CD14-positive monocyte (primary cell): Measurements from ENCODE around the gene MPDZ. TPM values are rescaled to one million over a fixed set of nuclear protein-coding genes. Genes with fewer than 3 reads are reported as not detected.

Experiments used
- DNase-seq, 3 donors: peaks; one replicate each; pipeline ENCODE4 v3.0.0-alpha.2; 2011 to 2022
- H2AFZ ChIP-seq: 2 replicates; pipeline ENCODE4 v1.6.0; 2012; ENCODE audit warnings: mild to moderate bottlenecking, low read depth, low read length, inconsistent platforms; ENCODE audit not compliant: insufficient read depth, poor library complexity, severe bottlenecking
- H3K27ac ChIP-seq, 2 donors: 1 replicate in 1 of 2; 2 replicates in 1 of 2; pipeline ENCODE4 v1.5.1; 2012 to 2013; ENCODE audit warnings: low read length in 2 of 2, control low read depth in 1 of 2, inconsistent platforms in 1 of 2, low read depth in 1 of 2, mild to moderate bottlenecking in 1 of 2
- H3K27me3 ChIP-seq, 2 donors: one replicate each; pipeline versions ENCODE4 v1.6.0 to v1.6.1; 2011 to 2013; ENCODE audit warnings: low read length in 2 of 2; ENCODE audit not compliant: control insufficient read depth in 2 of 2, insufficient read depth in 2 of 2
- H3K36me3 ChIP-seq, 2 donors: replicated peaks in 1 of 2; 1 replicate in 1 of 2; 2 replicates in 1 of 2; pipeline versions ENCODE4 v1.5.1 to v1.6.1; 2012 to 2013; ENCODE audit warnings: low read length in 2 of 2, control low read depth in 1 of 2, inconsistent platforms in 1 of 2, mild to moderate bottlenecking in 1 of 2; ENCODE audit not compliant: insufficient read depth in 2 of 2, control insufficient read depth in 1 of 2
- H3K4me1 ChIP-seq, 2 donors: 1 replicate in 1 of 2; 2 replicates in 1 of 2; pipeline versions ENCODE4 v1.5.1 to v1.6.1; 2012 to 2013; ENCODE audit warnings: low read length in 2 of 2, control low read depth in 1 of 2, inconsistent platforms in 1 of 2, mild to moderate bottlenecking in 1 of 2, moderate library complexity in 1 of 2; ENCODE audit not compliant: insufficient read depth in 2 of 2, control insufficient read depth in 1 of 2
- H3K4me2 ChIP-seq: replicated peaks from 2 replicates; pipeline ENCODE3; 2012; ENCODE audit warnings: low read length, moderate library complexity, mild to moderate bottlenecking; ENCODE audit not compliant: poor library complexity, severe bottlenecking; ENCODE audit errors: extremely low read depth
- H3K4me3 ChIP-seq, 3 experiments: fragments of 200-600 bp in 1 of 3; sonication (generic) in 1 of 3; replicated peaks in 1 of 3; 1 replicate in 2 of 3; 2 replicates in 1 of 3; pipeline ENCODE4 v1.5.1; 2011 to 2013; ENCODE audit warnings: low read length in 3 of 3, mild to moderate bottlenecking in 3 of 3, control low read depth in 2 of 3, low read depth in 2 of 3, inconsistent platforms in 1 of 3, moderate library complexity in 1 of 3
- H3K79me2 ChIP-seq: 2 replicates; pipeline ENCODE4 v1.6.0; 2012; ENCODE audit warnings: mild to moderate bottlenecking, control low read depth, inconsistent platforms, low read length, moderate library complexity; ENCODE audit not compliant: insufficient read depth
- H3K9ac ChIP-seq: 2 replicates; pipeline ENCODE4 v1.6.0; 2017; ENCODE audit warnings: low read length, mild to moderate bottlenecking; ENCODE audit not compliant: insufficient read depth, poor library complexity, severe bottlenecking
- H3K9me3 ChIP-seq, 2 donors: replicated peaks in 1 of 2; 1 replicate in 1 of 2; 2 replicates in 1 of 2; pipeline versions ENCODE4 v1.5.1 to v1.6.1; 2012 to 2013; ENCODE audit warnings: low read length in 2 of 2, control low read depth in 1 of 2; ENCODE audit not compliant: control insufficient read depth in 1 of 2, insufficient read depth in 1 of 2
- H4K20me1 ChIP-seq: 2 replicates; pipeline ENCODE4 v1.6.0; 2012; ENCODE audit warnings: mild to moderate bottlenecking, low read length, control low read depth, moderate library complexity; ENCODE audit not compliant: insufficient read depth
- H3K27ac Mint-ChIP-seq, 7 donors: one replicate each; pipeline ENCODE4 v1.8.0; 2020; ENCODE audit warnings: mild to moderate bottlenecking in 7 of 7, mixed read lengths in 7 of 7, moderate library complexity in 6 of 7, inconsistent platforms in 2 of 7
- H3K27me3 Mint-ChIP-seq, 3 donors: one replicate each; pipeline ENCODE4 v1.8.0; 2021 to 2022; ENCODE audit warnings: low read depth in 3 of 3, mild to moderate bottlenecking in 3 of 3, mixed read lengths in 3 of 3, moderate library complexity in 3 of 3, inconsistent platforms in 1 of 3
- H3K36me3 Mint-ChIP-seq, 2 donors: one replicate each; pipeline ENCODE4 v1.8.0; 2020; ENCODE audit warnings: mixed read lengths in 2 of 2, inconsistent platforms in 1 of 2, mild to moderate bottlenecking in 1 of 2
- H3K4me1 Mint-ChIP-seq: one replicate; pipeline ENCODE4 v1.8.0; 2020; ENCODE audit warnings: mild to moderate bottlenecking, mixed read lengths
- H3K4me3 Mint-ChIP-seq, 2 donors: one replicate each; pipeline ENCODE4 v1.8.0; 2020; ENCODE audit warnings: mild to moderate bottlenecking in 2 of 2, mixed read lengths in 2 of 2, moderate library complexity in 1 of 2
- H3K9me3 Mint-ChIP-seq, 7 donors: one replicate each; pipeline ENCODE4 v1.8.0; 2020 to 2022; ENCODE audit warnings: mixed read lengths in 7 of 7, mild to moderate bottlenecking in 6 of 7, moderate library complexity in 6 of 7, inconsistent platforms in 2 of 7
- CTCF ChIP-seq: fragments of 200-600 bp; IDR thresholded peaks from one replicate; pipeline ENCODE4 v1.8.0; 2022; ENCODE audit warnings: antibody characterized with exemption, mild to moderate bottlenecking
- WGBS: methylation state at CpG from one replicate; pipeline ENCODE4 v1.1.5; 2013; ENCODE audit warnings: missing lambda C conversion rate; ENCODE audit not compliant: insufficient coverage; 5-methylcytosine and 5-hydroxymethylcytosine counted together
- intact Hi-C, 2 donors: fragments of 100-400 bp; cut with micrococcal nuclease; formaldehyde crosslinking; loops; one replicate each; pipeline versions ENCODE4 v1.15.0 to v1.15.1; 2023
- polyA plus RNA-seq, 3 donors: library from polyadenylated mRNA; depleted of rRNA in 1 of 3; unstranded in 2 of 3; stranded (reverse) in 1 of 3; fragments of 300-500 nt in 2 of 3; fragments of >200 nt in 1 of 3; fragmentation: Illumina TruSeq in 2 of 3; gene quantifications; 1 replicate in 2 of 3; 2 replicates in 1 of 3; pipeline ENCODE4 v1.2.3, GENCODE V29; 2012 to 2021

The MPDZ gene
- polyA plus RNA-seq, 3 donors, result not detected

DNA sequence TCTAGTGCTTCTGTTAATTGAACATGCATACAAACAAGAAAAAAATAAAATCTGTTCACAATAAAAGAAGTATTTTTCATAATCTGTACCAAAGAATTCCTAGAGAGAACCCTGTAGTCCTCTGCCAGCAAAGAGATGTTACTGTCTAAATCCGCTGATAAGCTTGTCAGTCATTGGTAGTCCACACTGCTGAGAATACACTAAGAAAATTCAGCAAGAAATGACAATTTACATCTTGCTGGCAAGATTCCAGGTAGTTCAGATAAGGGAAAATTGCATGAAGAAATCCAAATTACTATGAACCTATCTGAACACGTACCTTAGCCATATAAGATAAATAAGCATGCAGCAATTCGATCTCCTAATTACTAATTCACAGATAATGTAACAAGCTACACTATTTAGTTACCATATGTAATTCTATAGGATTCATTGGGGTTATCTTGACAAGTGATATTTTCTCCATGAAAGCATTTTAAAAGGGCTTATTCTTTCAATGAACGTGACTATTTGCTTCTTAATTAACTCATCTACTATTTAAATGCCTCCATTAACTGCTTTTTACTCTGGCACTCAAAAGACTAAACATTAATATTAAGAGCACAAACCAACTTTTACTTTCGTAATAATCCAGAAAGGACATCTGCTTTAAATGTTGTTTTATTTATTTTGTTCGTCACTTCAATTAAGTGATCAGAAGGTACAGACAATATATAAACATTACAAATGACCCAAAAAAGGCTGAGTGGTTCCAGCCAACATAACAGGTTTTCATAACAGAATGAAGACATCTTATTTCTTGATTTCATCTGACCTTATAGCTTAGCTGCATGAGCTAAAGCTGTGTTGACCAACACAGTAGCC, 9.7 kb downstream of the MPDZ start:
- Mint-ChIP-seq H3K4me3 (no peak overlapping the region), H3K36me3 (no peaks in the 10 kb centered on the region), H3K27me3 (peaks cover 0 to 4% (median 0%) of the 10 kb centered on the region in 3 donors), H3K4me1 (no peaks in the 10 kb centered on the region), H3K27ac (no peak overlapping the region), H3K9me3 (peaks cover 0 to 3% (median 0%) of the 10 kb centered on the region in 7 donors)
- TF ChIP-seq CTCF, result no peak
- no peaks in the 10 kb centered on the region for H4K20me1 ChIP-seq
- H3K4me3 ChIP-seq, result no peak overlapping the region
- H3K9me3 ChIP-seq, result no peaks in the 10 kb centered on the region
- no peak for DNase-seq
- no CpG with 5 or more reads among the region's 6 CpGs for WGBS
- H3K36me3 ChIP-seq, result no peaks in the 10 kb centered on the region
- no peaks in the 10 kb centered on the region for H3K4me1 ChIP-seq
- no peaks in the 10 kb centered on the region for H3K27me3 ChIP-seq
- no peak overlapping the region for H3K9ac ChIP-seq
- H3K27ac ChIP-seq, result no peak overlapping the region
- H2AFZ ChIP-seq, result no peak overlapping the region
- H3K79me2 ChIP-seq, result no peaks in the 10 kb centered on the region
- intact Hi-C loops, result no loop called here
- H3K4me2 ChIP-seq, result no peak overlapping the region

- H3K27ac ChIP-seq, result no peak overlapping the region
- intact Hi-C loops, result no loop called here
- no peak for TF ChIP-seq CTCF
- Mint-ChIP-seq H3K9me3 (peaks cover 0 to 3% (median 0%) of the 10 kb centered on the region in 7 donors), H3K27ac (no peak overlapping the region), H3K4me1 (no peaks in the 10 kb centered on the region), H3K27me3 (peaks cover 0 to 1% (median 0%) of the 10 kb centered on the region in 3 donors), H3K36me3 (no peaks in the 10 kb centered on the region), H3K4me3 (no peak overlapping the region)
- H3K4me3 ChIP-seq, result no peak overlapping the region
- H3K9ac ChIP-seq, result no peak overlapping the region
- H3K9me3 ChIP-seq, result no peaks in the 10 kb centered on the region
- no peak overlapping the region for H2AFZ ChIP-seq
- no peaks in the 10 kb centered on the region for H3K4me1 ChIP-seq
- no peaks in the 10 kb centered on the region for H4K20me1 ChIP-seq
- H3K36me3 ChIP-seq, result no peaks in the 10 kb centered on the region
- H3K79me2 ChIP-seq, result no peaks in the 10 kb centered on the region
- no peak for DNase-seq
- no peak overlapping the region for H3K4me2 ChIP-seq
- 92% methylated on average over 5 of the region's 7 CpGs for WGBS
- no peaks in the 10 kb centered on the region for H3K27me3 ChIP-seq
Measured at GRCh38 chr9:13268469-13268868, 11.0 kb downstream of the MPDZ start.
